Measurements from ENCODE around the gene HACE1. TPM values are rescaled to one million over a fixed set of nuclear protein-coding genes. Genes with fewer than 3 reads are reported as not detected.
A peak's percentile ranks its signal among the peaks of the same experiment; 100 is the strongest.

HACE1 gene
- total RNA-seq, 1 donor from 2014 or later = 27.7 TPM

- H3K27ac ChIP-seq = no peak overlapping the region
- H3K4me1 ChIP-seq = no peaks in the 10 kb centered on the region
- intact Hi-C loops (cut with DNase I) = no loop called here
- no peaks in the 10 kb centered on the region for H3K36me3 ChIP-seq
- DNase-seq (ENCODE audit: extremely low spot score in 2 of 2) = no peak
- no peak overlapping the region for H3K4me3 ChIP-seq
- no peaks in the 10 kb centered on the region for H3K9me3 ChIP-seq
- TF ChIP-seq POLR2A (IDR thresholded peaks at IDR 0.05) (no peak), POLR2AphosphoS5 (IDR thresholded peaks at IDR 0.05; ENCODE audit: insufficient read depth in 1 of 2, low read depth in 1 of 2) (no peak), CTCF (IDR thresholded peaks at IDR 0.05) (no peak)
- H3K27me3 ChIP-seq = no peaks in the 10 kb centered on the region
Measured at GRCh38 chr6:104683809-104684208, 175.9 kb downstream of the HACE1 start.

GRCh38 chr6:104682722-104683643, 176.7 kb downstream of the HACE1 start:
- no peak for DNase-seq (ENCODE audit: extremely low spot score in 2 of 2)
- H3K27ac ChIP-seq = no peak overlapping the region
- intact Hi-C loops (cut with DNase I) = no loop called here
- TF ChIP-seq POLR2A (IDR thresholded peaks at IDR 0.05) (no peak), CTCF (IDR thresholded peaks at IDR 0.05) (peak in 1 of 3 experiments; percentile 26)
- H3K36me3 ChIP-seq = no peaks in the 10 kb centered on the region
- no peaks in the 10 kb centered on the region for H3K4me1 ChIP-seq
- no peak overlapping the region for H3K4me3 ChIP-seq
- H3K27me3 ChIP-seq = no peaks in the 10 kb centered on the region
- no peaks in the 10 kb centered on the region for H3K9me3 ChIP-seq

GRCh38 chr6:104680539-104680938, 179.2 kb downstream of the HACE1 start:
- no peak for DNase-seq (ENCODE audit: extremely low spot score in 2 of 2)
- no peaks in the 10 kb centered on the region for H3K27me3 ChIP-seq
- intact Hi-C loops (cut with DNase I) = no loop called here
- no peak overlapping the region for H3K27ac ChIP-seq
- no peaks in the 10 kb centered on the region for H3K36me3 ChIP-seq
- H3K4me1 ChIP-seq = no peaks in the 10 kb centered on the region
- H3K9me3 ChIP-seq = no peaks in the 10 kb centered on the region
- no peak overlapping the region for H3K4me3 ChIP-seq
- TF ChIP-seq CTCF (IDR thresholded peaks at IDR 0.05) = no peak
- no peak for TF ChIP-seq POLR2A (IDR thresholded peaks at IDR 0.05)
- TF ChIP-seq POLR2AphosphoS5 (IDR thresholded peaks at IDR 0.05; ENCODE audit: insufficient read depth in 1 of 2, low read depth in 1 of 2) = no peak

GRCh38 chr6:104679971-104680370, 179.7 kb downstream of the HACE1 start:
- Histone ChIP-seq H3K4me1 (no peaks in the 10 kb centered on the region), H3K9me3 (no peaks in the 10 kb centered on the region), H3K27me3 (no peaks in the 10 kb centered on the region), H3K36me3 (no peaks in the 10 kb centered on the region), H3K27ac (no peak overlapping the region), H3K4me3 (no peak overlapping the region)
- no peak for DNase-seq (ENCODE audit: extremely low spot score in 2 of 2)
- intact Hi-C loops (cut with DNase I) = no loop called here
- TF ChIP-seq POLR2AphosphoS5 (IDR thresholded peaks at IDR 0.05; ENCODE audit: insufficient read depth in 1 of 2, low read depth in 1 of 2) (no peak), CTCF (IDR thresholded peaks at IDR 0.05) (no peak), POLR2A (IDR thresholded peaks at IDR 0.05) (no peak)

Small RNA genes lying within 50 kb of the gene (small RNA-seq; reads per million reads assigned to genes)
- not detected for gene RNU6-897P

Other genes with a start within 250 kb of the HACE1 start
- not detected for gene LIN28B, start 97.2 kb upstream of the HACE1 start, total RNA-seq